Stomach (tissue), 4 donors: ENCODE results near the gene CLIC5.

Experiments used
- EP300 ChIP-seq: sonication (generic); formaldehyde crosslinking; IDR thresholded peaks from one replicate; pipeline ENCODE4 v1.6.1; 2017; ENCODE audit warnings: antibody characterized with exemption
- POLR2A ChIP-seq, 4 donors: fragments of 450-650 bp; IDR thresholded peaks; one replicate each; pipeline ENCODE4 v1.6.1; 2016; ENCODE audit warnings: antibody characterized with exemption in 4 of 4, control low read depth in 2 of 4, mild to moderate bottlenecking in 1 of 4, moderate library complexity in 1 of 4
- POLR2AphosphoS5 ChIP-seq, 3 donors: sonication (generic); formaldehyde crosslinking; IDR thresholded peaks; one replicate each; pipeline ENCODE4 v1.6.1; 2016; ENCODE audit warnings: antibody characterized with exemption in 3 of 3
- TF ChIP-seq, protein P1 (sequence below), 7 experiments: fragments of 450-650 bp in 4 of 7; fragments of 200-600 bp in 3 of 7; sonication (generic) in 3 of 7; IDR thresholded peaks; one replicate each; pipeline ENCODE4 v1.5.1; 2016 to 2019; ENCODE audit warnings: antibody characterized with exemption in 7 of 7, control low read depth in 2 of 7, mild to moderate bottlenecking in 1 of 7

GRCh38 chr6:45921691-45922281 lies 93.9 kb downstream of the CLIC5 start:
- TF ChIP-seq POLR2AphosphoS5 (IDR thresholded peaks at IDR 0.05) (no peak), EP300 (no peak), POLR2A (IDR thresholded peaks at IDR 0.05) (no peak)
- TF ChIP-seq, protein P1, sequence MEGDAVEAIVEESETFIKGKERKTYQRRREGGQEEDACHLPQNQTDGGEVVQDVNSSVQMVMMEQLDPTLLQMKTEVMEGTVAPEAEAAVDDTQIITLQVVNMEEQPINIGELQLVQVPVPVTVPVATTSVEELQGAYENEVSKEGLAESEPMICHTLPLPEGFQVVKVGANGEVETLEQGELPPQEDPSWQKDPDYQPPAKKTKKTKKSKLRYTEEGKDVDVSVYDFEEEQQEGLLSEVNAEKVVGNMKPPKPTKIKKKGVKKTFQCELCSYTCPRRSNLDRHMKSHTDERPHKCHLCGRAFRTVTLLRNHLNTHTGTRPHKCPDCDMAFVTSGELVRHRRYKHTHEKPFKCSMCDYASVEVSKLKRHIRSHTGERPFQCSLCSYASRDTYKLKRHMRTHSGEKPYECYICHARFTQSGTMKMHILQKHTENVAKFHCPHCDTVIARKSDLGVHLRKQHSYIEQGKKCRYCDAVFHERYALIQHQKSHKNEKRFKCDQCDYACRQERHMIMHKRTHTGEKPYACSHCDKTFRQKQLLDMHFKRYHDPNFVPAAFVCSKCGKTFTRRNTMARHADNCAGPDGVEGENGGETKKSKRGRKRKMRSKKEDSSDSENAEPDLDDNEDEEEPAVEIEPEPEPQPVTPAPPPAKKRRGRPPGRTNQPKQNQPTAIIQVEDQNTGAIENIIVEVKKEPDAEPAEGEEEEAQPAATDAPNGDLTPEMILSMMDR (IDR thresholded peaks at IDR 0.05), result no peak
